Central memory CD4-positive, alpha-beta T cell (primary cell): ENCODE measurements around the gene DMD.

Experiments used
- DNase-seq: peaks from one replicate; pipeline ENCODE4 v3.0.0; 2022

DMD gene

DNA sequence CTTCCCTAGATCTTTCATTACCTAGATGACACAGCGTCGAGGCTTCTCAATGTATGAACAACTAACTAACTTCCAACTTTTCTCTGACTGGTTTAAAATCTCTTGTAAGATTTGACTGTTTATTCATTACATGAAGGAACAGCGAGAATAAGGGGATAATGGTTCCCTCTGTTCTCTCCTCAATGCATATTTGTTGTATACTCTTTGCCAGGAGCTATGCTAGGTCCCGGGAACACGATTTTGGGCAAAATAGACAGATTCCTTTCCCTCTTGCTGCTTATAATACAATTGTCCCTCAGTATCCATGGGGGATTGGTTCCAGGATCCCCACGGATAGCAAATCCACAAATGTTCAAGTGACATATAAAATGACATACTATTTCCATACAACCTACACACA is 1020.0 kb downstream of the DMD start:
- no peak for DNase-seq

DNA sequence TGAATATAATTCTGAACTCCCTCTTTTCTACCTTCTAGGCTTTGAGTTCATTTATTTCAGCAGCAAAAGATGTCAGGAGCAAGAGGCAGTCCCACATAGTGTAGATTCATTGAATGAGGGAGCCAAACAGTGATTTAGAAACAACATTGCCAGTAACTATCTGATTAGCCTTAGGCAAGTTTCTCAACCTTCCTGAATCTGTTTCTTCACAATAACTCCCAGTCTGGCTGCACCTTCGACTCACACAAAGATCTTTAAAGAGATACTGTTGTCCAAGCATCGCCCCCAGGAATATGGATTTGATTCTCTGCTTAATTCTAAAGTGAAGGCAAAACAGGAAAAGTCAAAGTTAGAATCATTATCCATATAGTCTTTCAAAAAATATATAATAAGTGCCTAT is 1026.2 kb downstream of the DMD start:
- DNase-seq: no peak

DNA sequence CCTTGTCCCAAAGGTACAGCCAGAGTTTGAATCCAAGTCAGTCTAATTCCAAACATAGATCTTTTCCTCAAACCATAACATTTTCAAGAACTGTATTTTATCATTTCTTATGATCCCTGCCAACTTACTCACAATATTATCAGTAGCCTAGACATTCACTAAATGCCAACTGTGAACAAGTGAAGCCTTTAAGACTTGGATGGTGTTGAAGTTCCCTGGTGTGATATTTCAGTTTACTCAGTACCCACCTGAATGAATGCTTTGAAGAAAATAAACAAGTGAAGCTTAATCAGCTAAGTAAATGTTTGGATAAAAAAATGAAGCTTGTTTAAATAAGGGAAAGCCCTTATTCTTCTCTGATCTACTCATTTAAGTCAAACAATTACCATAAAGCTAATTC is 1028.3 kb downstream of the DMD start:
- DNase-seq: no peak

DNA sequence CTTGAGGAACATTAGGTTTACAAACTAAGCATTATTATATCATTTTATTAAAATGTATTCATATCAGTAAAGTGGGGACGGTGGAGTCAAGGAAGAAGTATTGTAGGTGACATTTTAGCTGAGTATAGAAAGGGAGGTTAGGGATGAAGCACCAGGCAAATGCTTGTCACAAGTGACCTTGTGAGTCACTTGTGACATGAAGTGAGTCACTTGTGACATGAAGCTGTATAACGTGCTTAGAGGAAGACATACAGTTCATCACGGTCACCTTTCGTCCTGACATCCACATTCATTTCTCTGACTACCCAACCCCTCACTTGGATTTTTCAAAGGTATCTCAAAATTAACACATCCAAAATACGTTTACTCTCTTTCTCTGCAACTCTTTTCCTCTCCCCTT is 1034.8 kb downstream of the DMD start:
- DNase-seq: no peak

DNA sequence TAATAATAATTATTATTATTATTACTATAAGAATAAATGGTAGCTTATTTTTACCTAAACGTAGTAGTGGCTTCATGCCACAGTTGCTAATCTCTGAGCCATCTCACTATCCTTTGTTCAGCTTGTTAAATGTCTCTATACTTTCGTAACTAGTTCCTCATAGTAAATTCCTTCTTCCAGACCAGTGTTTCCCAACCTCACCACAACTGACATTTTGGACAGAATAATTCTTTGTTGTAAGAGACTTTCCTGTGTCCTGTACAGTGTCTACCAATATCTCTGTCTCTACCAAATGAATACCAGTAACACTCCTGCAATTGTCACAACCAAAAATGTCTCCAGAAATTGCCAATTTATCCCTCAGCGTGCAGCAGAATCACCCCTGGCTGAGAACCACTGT is 1040.9 kb downstream of the DMD start:
- DNase-seq: no peak

DNA sequence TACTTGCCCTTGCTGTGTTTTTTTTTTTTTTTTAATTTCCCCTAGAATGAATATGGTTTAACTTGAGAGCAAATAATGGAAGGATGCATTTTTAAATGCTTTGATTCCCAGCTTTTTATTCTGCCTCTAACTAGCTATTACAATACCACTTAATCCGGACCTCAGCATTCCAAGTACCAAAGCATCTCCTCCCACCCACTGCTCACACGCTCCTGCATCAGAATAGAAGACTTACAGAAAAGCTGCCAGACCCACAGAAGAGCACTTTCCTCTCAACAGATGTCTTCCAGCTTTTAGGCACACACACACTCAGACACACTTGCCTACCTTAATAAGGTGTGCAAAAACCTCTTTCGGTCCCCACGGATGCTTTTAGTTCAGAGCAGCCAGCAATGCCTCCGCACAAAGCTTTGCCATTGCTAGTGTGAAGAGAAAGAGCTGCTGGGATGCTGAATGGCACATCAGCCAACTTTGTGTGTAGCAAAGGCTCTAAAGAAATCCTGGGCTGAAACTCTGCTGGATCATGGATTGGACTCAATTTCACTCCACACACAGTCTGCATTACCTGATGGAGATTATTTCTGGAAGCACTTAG is 1056.2 kb downstream of the DMD start:
- DNase-seq: no peak

DNA sequence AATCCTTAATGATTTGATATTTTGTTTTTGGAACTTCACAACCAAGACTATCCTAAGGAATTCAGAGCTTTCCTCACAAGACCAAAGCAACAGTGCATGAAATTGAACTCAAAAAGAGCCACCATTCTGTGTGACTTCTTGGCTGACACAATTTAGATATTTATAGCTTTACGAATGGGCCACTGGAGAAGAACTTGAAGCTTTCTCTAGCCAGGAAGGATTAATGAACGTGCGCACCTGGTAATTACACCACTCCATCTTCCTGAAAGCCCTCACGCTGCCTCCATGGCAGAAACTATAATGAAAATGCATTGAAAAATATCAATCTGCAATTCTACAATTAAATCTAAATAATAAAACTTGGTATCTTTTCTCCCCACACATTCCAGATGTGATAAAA is 1057.8 kb downstream of the DMD start:
- DNase-seq: no peak

DNA sequence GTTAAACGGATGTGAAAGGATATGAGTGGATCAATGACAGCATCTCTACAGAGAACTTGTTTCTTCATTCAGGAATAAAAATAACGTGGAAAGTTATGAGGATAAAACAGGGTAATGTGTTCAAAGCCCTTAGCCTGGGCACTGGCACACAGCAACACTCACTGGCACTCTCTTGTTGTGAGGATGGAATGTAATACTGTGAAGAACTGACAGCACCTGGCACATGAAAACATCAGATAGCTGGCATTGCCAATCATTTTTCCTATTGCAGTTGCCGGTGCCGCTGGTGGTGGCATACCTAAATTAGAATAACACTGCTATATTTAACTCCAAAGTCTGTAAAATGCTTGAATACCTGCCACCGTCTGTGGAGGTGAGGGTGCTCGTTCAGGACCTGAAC is 1061.2 kb downstream of the DMD start:
- DNase-seq: no peak

DNA sequence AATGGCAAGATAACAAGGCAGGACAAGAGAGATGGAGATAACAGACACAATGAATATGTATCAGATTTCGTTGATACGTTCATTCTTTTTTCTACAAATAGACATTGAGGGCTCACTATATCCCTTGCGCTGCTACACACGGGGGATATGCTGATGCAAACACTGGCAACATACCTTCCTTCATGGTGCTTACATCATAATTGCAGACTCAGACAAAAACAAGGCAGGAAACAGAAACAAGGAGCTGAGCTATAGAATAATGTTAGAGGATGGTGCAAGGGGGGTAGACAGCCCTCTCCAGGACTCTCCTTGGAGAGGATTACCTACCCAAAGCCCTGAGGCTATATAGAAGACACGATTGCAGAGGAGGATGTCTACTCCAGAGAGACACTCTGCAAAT is 1069.5 kb downstream of the DMD start:
- no peak for DNase-seq

DNA sequence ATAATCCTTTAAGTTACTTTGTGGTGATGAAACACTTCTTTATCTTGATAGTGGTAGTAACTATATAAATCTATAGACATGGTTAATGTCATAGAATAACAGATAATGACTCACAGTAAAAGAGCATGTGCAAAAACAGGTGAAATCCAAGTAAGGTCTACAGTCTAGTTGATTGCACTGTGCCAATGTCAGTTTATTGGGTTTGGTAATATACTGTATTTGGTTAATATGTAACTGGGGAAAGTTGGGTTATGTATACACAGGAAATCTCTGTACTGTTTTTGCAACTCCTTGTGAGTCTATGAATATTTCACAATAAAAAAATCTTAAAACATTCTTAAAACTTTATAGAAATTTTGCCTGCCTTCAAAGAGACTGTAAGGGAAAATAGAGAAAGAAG is 1071.9 kb downstream of the DMD start:
- no peak for DNase-seq

DNA sequence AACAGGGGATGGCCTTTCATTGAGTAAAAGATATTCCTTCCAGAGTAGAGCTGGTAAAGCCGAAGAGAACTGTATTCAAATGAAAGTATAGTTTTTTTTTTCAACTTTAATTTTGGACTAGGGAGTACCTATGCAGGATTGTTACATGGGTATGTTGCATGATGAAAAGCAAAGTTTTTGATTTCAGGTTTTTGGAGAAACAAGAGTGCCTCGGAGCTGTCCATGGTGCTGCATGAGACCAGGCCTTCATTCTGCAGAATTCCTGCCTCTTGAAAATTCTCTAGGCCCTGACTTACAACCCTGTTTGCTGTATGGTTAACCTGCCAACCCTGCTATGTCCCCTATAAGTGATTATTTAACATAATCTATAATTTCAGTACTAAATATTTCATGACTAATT is 1073.8 kb downstream of the DMD start:
- DNase-seq: no peak

DNA sequence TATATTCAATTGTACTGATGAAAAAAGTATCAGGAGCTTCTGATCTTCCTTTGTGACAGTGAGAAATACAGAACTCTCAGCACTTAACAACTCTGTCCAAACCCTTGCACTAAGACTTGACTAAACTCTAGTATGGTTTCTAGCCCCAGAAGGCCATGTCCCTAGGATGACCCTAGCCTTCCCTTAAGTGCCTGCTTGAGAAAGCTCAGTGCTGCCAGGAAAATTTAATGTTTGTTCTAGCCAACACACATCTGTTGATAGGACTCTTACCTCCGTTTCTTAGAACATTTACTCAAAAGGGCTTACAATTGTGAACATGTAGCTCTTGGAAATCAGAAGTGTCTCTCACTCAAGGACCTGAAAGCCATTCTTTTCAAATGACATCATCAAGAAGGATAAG is 1084.4 kb downstream of the DMD start:
- DNase-seq: no peak

DNA sequence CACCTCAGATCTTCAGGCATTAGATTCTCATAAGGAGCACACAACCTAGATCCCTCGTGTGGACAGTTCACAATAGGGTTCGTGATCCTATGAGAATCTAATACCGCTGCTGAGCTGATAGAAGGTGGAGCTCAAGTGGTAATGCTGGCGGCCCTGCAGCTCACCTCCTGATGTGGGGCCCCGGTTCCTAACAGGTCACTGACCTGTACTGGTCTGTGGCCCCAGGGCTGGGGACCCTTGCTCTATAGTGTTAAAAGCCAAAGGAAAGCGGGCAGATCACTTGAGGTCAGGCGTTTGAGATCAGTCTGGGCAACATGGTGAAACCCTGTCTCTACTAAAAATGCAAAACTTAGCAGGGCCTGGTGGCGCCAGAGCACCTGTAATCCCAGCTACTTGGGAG is 1092.5 kb downstream of the DMD start:
- DNase-seq: no peak

DNA sequence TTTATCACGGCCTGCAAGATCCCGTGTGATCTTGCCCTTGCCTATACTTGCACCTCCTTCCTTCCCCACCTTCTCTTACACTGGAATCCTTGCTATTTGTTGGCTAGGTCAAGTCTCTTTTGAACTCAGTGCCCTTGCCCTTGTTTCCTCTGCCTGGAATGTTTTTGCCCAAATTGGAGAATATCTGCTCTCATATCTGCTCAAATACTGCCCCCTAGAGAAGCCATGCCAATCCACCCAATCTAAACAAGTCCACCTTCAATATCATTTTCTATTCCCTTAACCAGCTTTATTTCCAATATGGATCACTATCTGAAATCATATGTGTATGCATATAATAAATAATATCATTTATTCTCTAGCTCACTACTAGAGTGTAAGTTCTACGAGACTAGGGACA is 1095.3 kb downstream of the DMD start:
- DNase-seq: no peak

DNA sequence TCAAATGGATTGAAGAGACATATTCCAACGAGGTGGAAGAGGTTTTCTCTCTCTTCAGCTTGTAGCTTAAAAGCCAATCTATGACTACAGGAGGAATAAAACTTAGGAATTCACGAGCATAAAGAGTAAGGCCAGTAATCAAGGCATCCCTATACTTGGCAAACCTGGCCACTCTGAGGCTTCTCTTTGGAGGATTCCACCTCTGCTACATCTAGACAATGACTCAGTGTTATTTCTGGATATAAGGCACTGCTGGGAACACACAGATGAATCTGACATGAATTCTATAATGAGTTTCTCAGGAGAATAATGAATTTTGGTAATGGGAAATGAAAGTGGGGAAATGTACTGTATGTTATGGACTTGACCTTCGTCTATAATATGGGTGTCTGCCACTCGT is 1123.7 kb downstream of the DMD start:
- no peak for DNase-seq

DNA sequence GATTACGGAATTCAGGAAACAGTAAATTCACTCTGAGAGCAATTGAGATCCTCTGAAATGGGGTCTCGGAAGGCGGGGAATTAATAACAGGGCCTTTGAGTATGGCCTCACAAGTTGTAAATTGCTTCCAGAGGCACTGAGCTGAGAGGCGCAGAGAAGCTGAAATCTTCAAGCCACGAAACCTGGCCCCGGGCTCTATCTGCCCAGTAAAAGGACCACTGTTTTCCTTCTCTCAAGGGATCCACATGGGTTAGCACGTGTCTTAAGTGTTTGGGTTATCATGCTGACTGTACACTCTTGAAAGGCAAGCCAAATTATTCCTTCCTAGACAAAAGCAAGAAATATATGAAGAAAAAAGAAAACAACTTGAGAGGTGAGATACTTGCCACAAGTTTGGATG is 1126.6 kb downstream of the DMD start:
- no peak for DNase-seq

DNA sequence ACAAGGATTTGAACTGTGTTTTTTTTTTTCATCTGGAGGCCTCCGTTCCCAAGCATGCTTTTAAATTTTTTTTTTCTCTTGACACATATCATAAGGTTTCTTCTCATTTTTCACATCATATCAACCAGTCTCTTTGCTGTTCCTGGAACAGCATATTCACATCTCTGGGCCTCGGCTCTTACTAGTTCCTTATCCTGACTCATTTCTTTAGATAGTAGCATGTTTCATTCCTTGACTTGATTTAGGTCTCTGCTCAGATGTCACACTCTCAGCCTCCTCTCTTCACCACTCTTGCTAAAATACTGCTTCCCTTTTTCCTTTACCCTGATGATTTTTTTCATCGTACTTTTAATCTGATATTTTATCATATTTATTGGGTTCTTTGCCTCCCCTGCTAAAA is 1163.1 kb downstream of the DMD start:
- no peak for DNase-seq

DNA sequence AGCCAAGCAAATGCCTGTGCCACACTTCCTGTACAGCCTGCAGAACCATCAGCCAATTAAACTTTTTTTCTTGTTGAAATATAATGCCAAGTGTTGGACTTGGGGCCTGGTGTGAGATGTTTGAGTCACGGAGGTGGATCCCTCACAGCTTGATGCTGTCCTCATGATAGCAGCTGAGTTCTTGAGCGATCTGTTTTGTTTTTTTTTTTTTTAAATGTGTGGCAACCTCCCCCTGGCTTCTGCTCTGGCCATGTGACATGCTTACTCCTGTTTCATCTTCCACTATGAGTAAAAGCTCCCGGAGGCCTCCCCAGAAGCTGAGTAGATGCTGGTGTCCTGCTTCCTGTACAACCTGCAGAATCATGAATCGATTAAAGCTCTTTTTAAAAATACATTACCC is 1166.2 kb downstream of the DMD start:
- DNase-seq: no peak

DNA sequence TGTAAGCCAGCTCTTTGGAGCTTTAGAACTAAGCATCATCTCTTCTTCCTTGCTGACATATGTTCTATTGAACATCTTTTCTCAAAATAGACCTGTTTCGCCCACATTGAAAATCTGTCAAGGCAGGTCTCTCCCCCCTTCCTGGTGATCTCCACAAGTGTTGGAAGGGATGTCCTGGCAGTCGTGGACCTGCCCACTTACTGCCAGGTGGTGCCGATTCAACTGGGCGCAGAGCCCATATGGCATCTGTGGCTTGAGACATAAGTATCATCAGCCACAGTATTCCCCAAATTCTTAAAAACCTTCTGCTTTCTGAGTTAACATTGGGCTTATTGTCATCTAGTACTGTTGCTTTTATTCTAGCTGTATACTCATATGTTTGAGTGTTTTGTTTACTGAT is 1170.2 kb downstream of the DMD start:
- DNase-seq: no peak

DNA sequence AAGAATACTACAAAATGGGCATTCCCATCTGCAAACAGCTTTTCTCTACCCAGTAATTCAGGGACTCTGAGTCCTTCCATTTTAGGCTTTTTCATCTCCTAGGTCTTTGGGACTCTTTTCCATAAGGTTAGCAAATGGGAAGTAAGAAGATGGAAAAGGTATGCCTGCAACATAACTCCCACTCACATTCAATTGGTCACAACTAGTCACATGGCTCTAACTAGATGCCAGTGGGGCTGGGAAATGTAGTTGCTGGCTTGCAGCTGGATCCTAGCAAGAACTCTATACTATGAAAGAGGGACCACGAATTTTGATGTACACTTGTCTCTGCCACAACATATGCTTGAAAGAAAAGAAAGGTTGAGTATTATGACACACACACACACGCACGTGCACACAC is 1184.6 kb downstream of the DMD start:
- DNase-seq: no peak

DNA sequence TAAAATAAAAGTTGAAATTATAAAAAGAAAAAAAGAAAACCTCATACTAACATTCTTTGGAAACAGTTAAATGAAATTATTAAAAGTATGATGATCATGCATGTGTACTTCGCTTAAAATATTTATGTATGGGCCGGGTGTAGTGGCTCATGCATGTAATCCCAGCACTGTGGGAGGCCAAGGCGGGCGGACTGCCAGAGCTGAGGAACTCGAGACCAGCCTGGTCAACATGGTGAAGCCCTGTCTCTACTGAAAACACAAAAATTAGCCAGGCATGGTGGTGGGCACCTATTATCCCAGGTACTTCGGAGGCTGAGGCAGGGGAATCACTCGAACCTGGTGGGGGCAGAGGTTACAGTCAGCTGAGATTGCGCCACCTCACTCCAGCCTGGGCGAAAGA is 1187.3 kb downstream of the DMD start:
- no peak for DNase-seq

DNA sequence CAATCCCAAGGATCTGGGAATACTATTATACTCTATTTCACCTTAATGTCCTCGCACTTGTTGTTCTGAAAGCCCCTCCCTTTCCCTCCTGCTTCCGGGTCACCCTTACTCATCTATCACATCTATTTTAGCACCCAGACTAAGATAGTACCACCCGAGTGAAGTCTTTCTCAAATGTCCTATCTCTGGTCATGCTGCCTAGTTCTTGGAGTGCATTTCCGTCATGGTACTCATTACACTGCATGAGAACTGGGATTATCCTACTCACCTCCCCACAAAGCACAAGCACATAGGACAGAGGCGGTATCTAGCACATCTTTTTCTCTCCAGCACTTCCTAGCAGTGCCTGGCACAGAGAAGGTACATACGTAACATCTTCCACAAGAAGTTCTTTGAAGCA is 1195.2 kb downstream of the DMD start:
- no peak for DNase-seq

DNA sequence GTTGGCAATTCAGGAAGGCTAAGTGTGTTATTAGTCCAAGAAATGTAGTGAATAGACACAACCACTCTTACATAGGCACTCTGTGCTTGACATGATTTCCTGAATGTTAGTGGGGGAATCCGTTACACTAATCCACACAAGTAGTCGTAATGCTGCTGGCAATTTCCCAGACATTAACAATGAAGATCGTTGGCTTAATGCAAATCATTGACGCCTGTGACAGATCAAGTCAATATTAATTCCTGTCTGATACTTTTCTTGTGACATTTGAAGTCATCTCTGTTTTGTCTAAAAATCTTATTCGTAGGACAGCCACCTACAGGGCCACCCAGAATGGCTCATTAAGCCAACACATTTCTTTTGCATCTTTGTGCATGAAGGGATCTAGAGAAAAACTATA is 1200.4 kb downstream of the DMD start:
- no peak for DNase-seq

DNA sequence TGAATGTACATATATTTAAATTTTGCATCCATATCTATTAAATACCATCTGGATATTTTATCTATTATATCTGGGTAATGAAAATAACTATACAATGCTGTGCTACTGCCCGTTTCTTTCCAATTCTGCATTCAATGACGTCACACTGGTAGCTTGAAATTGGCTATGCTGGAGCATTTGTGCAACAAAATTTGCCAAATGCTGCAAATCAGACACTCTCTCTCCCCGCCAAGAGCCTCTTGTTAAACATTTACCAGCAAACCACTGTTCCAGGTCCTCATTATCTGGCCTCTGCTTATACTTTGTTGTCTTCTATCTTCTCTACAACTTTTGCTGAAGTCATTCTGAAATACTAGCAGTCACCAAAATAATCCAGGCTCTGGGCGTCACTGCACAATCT is 1201.1 kb downstream of the DMD start:
- no peak for DNase-seq

DNA sequence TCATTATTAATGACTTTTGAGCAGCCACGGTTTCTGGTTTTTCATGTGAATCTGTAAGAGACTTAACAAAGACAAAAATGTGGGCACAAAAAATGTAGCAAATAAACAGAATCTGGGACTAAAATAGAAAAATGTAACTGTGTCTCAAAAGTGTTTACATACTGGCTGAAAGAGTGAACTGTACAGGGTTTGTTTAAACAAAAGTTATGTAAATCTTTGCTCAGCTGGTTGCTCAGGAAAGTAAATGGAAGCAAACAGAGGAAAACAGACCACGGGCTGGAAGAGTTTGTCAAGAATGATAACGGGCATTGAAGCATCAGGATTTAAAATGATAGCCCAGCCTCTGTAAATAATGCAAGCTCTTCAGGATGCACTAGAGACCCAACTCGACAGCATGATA is 1217.7 kb downstream of the DMD start:
- no peak for DNase-seq

DNA sequence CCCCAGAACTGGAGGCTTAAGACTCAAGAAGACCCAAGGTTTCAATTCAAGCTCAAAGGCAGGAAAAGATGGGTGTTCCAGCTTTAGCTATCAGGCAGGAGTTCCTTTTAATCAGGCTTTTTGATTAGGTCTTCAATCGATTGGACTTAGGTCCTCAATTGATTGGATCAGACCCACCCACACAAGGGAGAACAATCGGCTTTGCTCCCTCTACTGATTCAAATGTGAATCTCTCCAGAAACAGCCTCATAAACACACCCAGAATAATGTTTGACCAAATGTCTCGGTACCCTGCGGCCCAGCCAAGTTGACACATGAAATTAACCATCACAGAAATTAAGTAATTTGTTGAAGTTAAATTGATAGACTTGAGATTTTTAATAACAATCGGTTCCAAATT is 1222.4 kb downstream of the DMD start:
- no peak for DNase-seq
